GM23248 (cell line): ENCODE results near the gene ALPL.

ENCODE experiments used
- EZH2 ChIP-seq: fragments of 200-600 bp; sonication (generic); IDR thresholded peaks from 2 replicates; pipeline ENCODE4 v1.6.1; 2018; ENCODE audit warnings: antibody characterized with exemption, mild to moderate bottlenecking; ENCODE audit not compliant: insufficient read depth, poor library complexity, severe bottlenecking
- EZH2phosphoT487 ChIP-seq: fragments of 200-600 bp; sonication (generic); IDR thresholded peaks from 2 replicates; pipeline ENCODE4 v1.6.1; 2018; ENCODE audit warnings: antibody characterized with exemption, moderate library complexity, mild to moderate bottlenecking, low read depth; ENCODE audit not compliant: insufficient read depth

- TF ChIP-seq EZH2phosphoT487 (no peak), EZH2 (no peak)
Observed at GRCh38 chr1:21508580-21509350, 458 bp upstream of the ALPL start.
